Karpas-422 (cell line): ENCODE data around the gene PHTF1. TPM values are rescaled to one million over a fixed set of nuclear protein-coding genes. Genes with fewer than 3 reads are reported as not detected.

Experiments
- DNase-seq: peaks from one replicate; pipeline ENCODE4 v3.0.0-alpha.2; 2015
- H2AFZ ChIP-seq: fragments of 200-600 bp; sonication (generic); 2 replicates; pipeline ENCODE4 v1.6.1; 2014; ENCODE audit warnings: antibody characterized with exemption, low read length, mixed read lengths
- H3K27ac ChIP-seq: fragments of 200-600 bp; sonication (generic); 2 replicates; pipeline ENCODE4 v1.5.1; 2014; ENCODE audit warnings: mild to moderate bottlenecking, low read length, moderate library complexity
- H3K27me3 ChIP-seq: fragments of 200-600 bp; sonication (generic); 2 replicates; pipeline ENCODE4 v1.6.1; 2014; ENCODE audit warnings: low read length, mixed read lengths
- H3K36me3 ChIP-seq: fragments of 200-600 bp; sonication (generic); 2 replicates; pipeline ENCODE4 v1.6.1; 2014; ENCODE audit warnings: low read length, mixed read lengths; ENCODE audit not compliant: insufficient read depth
- H3K4me1 ChIP-seq: fragments of 200-600 bp; sonication (generic); 2 replicates; pipeline ENCODE4 v1.6.1; 2014; ENCODE audit warnings: mild to moderate bottlenecking, low read length, mixed read lengths
- H3K4me2 ChIP-seq: fragments of 200-600 bp; sonication (generic); 2 replicates; pipeline ENCODE4 v1.6.1; 2014; ENCODE audit warnings: low read length, low read depth, mild to moderate bottlenecking; ENCODE audit not compliant: poor library complexity, severe bottlenecking
- H3K4me3 ChIP-seq: fragments of 200-600 bp; sonication (generic); 2 replicates; pipeline ENCODE4 v1.5.1; 2014; ENCODE audit warnings: mild to moderate bottlenecking, antibody characterized with exemption, low read length, mixed read lengths
- H3K79me2 ChIP-seq: fragments of 200-600 bp; sonication (generic); 2 replicates; pipeline ENCODE4 v1.6.1; 2014; ENCODE audit warnings: mild to moderate bottlenecking, low read length, mixed read lengths
- H3K9ac ChIP-seq: fragments of 200-600 bp; sonication (generic); 2 replicates; pipeline ENCODE4 v1.6.0; 2014; ENCODE audit warnings: low read length
- H3K9me2 ChIP-seq: fragments of 200-600 bp; sonication (generic), shearing (Covaris generic); replicated peaks from 2 replicates; pipeline ENCODE4 v1.6.0; 2014; ENCODE audit warnings: mild to moderate bottlenecking, low read length, moderate library complexity; ENCODE audit not compliant: insufficient read depth
- H3K9me3 ChIP-seq: fragments of 300-700, 200-600 bp; sonication (generic); 2 replicates; pipeline ENCODE4 v1.6.1; 2014; ENCODE audit warnings: low read length, mixed read lengths
- H4K20me1 ChIP-seq: fragments of 200-600 bp; sonication (generic); 2 replicates; pipeline ENCODE4 v1.6.1; 2014; ENCODE audit warnings: mild to moderate bottlenecking, antibody characterized with exemption, low read length, low read depth; ENCODE audit not compliant: insufficient read depth
- total RNA-seq: library from RNA; depleted of rRNA; stranded (reverse); fragments of >200 nt; shearing (Covaris generic); gene quantifications from 2 replicates; pipeline ENCODE4 v1.2.3, GENCODE V29; 2014; ENCODE audit warnings: low replicate concordance; rRNA removed

PHTF1 gene
- total RNA-seq, 1 experiment from 2014 or later = 53.1 TPM

DNA sequence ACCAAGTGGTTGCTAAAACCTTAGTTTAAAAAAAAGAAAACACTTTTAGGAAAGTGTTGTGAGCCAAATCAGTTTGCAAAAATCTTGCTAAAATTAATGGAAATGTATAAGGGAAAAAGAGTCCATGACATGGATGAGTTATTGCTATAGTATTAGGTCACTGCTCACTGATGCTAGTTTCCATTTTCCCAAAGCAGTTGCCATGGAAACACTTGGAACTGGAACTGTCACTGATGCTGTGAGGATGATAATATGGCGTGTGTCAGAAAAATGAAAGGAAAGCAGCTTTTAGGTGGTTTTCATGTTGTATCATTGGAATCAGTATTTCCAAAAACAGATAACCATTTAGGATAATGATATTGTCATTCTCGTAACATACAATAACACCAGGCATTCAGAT lies 104.4 kb downstream of the PHTF1 start:
- Histone ChIP-seq H2AFZ (no peak overlapping the region), H3K9me2 (no peaks in the 10 kb centered on the region), H4K20me1 (no peaks in the 10 kb centered on the region), H3K9ac (no peak overlapping the region), H3K79me2 (no peaks in the 10 kb centered on the region), H3K4me1 (no peaks in the 10 kb centered on the region), H3K27ac (no peak overlapping the region), H3K9me3 (no peaks in the 10 kb centered on the region), H3K27me3 (no peaks in the 10 kb centered on the region), H3K4me2 (no peak overlapping the region), H3K36me3 (no peaks in the 10 kb centered on the region), H3K4me3 (no peak overlapping the region)
- no peak for DNase-seq

DNA sequence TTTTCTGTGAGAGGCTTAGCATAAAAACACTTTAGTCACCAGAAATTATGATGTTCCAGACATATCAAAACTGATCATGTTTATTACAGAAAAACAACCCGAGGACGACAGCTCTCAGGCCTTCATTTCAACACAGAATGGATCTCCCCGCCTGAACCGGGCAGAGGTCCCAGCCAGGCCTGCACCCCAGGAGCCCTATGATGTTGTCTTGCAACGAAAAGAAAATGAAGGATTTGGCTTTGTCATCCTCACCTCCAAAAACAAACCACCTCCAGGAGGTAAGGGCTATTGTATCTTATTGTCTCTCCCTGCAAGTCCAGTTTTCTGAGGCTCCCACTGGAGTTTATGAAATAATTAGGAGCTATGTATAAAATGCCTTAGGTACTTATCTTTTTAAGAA lies 105.5 kb downstream of the PHTF1 start:
- Histone ChIP-seq H3K9me2 (no peaks in the 10 kb centered on the region), H3K27ac (no peak overlapping the region), H3K4me3 (no peak overlapping the region), H3K27me3 (no peaks in the 10 kb centered on the region), H2AFZ (no peak overlapping the region), H3K9me3 (no peaks in the 10 kb centered on the region), H3K4me1 (no peaks in the 10 kb centered on the region), H3K36me3 (no peaks in the 10 kb centered on the region), H4K20me1 (no peaks in the 10 kb centered on the region), H3K4me2 (no peak overlapping the region), H3K9ac (no peak overlapping the region), H3K79me2 (no peaks in the 10 kb centered on the region)
- no peak for DNase-seq

DNA sequence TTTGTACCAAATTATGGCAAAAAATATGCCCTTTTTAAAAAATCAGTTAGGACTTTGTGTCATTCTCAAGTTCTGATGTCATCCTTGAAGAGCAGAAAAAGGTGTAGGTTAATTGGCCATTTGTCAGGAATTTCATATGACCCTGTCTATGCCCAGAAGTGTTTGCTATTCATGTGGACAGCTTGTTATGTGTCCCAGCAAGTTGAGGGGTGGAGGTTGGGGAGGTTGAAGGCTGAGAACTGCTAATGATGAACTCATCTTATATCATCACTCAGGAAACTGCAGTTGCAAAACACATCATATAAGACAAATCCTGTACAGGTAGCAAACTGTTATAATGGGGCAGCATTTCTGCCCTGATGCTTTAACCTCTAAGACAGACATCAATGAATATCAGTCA lies 106.5 kb downstream of the PHTF1 start:
- Histone ChIP-seq H3K79me2 (no peaks in the 10 kb centered on the region), H3K27ac (no peak overlapping the region), H3K9ac (no peak overlapping the region), H3K27me3 (no peaks in the 10 kb centered on the region), H3K4me3 (no peak overlapping the region), H2AFZ (no peak overlapping the region), H4K20me1 (no peaks in the 10 kb centered on the region), H3K36me3 (no peaks in the 10 kb centered on the region), H3K4me1 (no peaks in the 10 kb centered on the region), H3K9me2 (no peaks in the 10 kb centered on the region), H3K4me2 (no peak overlapping the region), H3K9me3 (no peaks in the 10 kb centered on the region)
- DNase-seq = no peak

DNA sequence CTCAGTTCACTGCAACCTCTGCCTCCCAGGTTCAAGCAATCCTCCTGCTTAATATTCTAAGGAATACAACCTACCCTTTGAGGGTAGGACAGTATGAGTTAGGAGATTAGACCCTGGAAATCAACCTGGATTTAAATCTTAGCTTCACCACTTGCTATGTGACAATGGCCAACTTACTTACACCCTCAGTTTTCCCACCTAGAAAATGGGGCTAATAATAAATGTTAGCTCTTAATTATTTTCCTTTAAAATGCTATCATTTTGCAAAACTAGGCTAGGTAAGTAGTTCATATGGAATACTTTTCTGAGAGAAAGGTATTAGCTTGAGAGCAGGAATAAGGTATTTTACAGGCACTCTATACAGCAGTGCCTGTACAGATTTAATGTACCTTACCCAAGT lies 110.8 kb downstream of the PHTF1 start:
- no peaks in the 10 kb centered on the region for H3K79me2 ChIP-seq
- H3K9me3 ChIP-seq = no peaks in the 10 kb centered on the region
- no peak overlapping the region for H3K4me3 ChIP-seq
- H4K20me1 ChIP-seq = no peaks in the 10 kb centered on the region
- no peak overlapping the region for H3K9ac ChIP-seq
- 0 out of 2 replicates have a peak, but pooled peaks cover 3% of the 10 kb centered on the region for H3K27me3 ChIP-seq
- no peak for DNase-seq
- no peaks in the 10 kb centered on the region for H3K4me1 ChIP-seq
- H3K36me3 ChIP-seq = no peaks in the 10 kb centered on the region
- H3K9me2 ChIP-seq = no peaks in the 10 kb centered on the region
- no peak overlapping the region for H3K27ac ChIP-seq
- no peak overlapping the region for H2AFZ ChIP-seq
- H3K4me2 ChIP-seq = no peak overlapping the region

DNA sequence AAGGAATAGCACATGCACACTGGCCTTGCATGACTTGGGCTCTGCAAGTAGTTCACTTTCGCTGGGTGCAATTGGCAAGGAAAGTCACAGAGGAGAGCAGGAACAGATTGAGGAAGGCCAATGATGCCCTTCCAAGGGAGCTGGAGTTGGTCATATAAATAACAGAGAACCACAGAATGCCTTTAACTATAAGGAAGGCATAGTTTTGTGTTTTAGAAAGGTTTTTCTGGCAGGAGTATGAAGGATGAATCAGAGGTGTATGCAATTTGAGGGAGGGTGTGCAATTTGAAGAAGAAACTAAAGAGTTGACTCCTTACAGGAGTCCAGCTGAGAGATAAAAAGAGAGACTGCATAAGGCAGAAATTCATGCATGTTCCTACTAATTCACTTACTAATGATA lies 112.1 kb downstream of the PHTF1 start:
- H3K9ac ChIP-seq = no peak overlapping the region
- no peak overlapping the region for H3K4me2 ChIP-seq
- H2AFZ ChIP-seq = no peak overlapping the region
- H3K79me2 ChIP-seq = no peaks in the 10 kb centered on the region
- H3K4me3 ChIP-seq = no peak overlapping the region
- no peak overlapping the region for H3K27ac ChIP-seq
- H3K4me1 ChIP-seq = no peaks in the 10 kb centered on the region
- H3K9me2 ChIP-seq = no peaks in the 10 kb centered on the region
- H3K36me3 ChIP-seq = no peaks in the 10 kb centered on the region
- H3K27me3 ChIP-seq = 0 out of 2 replicates have a peak, but pooled peaks cover 3% of the 10 kb centered on the region
- no peak for DNase-seq
- no peaks in the 10 kb centered on the region for H4K20me1 ChIP-seq
- H3K9me3 ChIP-seq = no peaks in the 10 kb centered on the region

Other genes starting within 250 kb of the PHTF1 start
- 15.0 and 23.2 TPM in 2 replicates for gene RSBN1, start 53.0 kb upstream of the PHTF1 start, total RNA-seq
- gene PTPN22, start 112.2 kb upstream of the PHTF1 start, total RNA-seq = 22.8 and 43.3 TPM in 2 replicates
- 0.48 and 1.0 TPM in 2 replicates for gene BCL2L15, start 128.1 kb upstream of the PHTF1 start, total RNA-seq
- 35.3 and 64.0 TPM in 2 replicates for gene AP4B1, start 145.3 kb upstream of the PHTF1 start, total RNA-seq
- 7.6 and 11.3 TPM in 2 replicates for gene DCLRE1B, start 145.8 kb upstream of the PHTF1 start, total RNA-seq
- 25.7 and 36.0 TPM in 2 replicates for gene HIPK1, start 169.8 kb upstream of the PHTF1 start, total RNA-seq
- 0.18 and 0.26 TPM in 2 replicates for gene OLFML3, start 220.0 kb upstream of the PHTF1 start, total RNA-seq